Right lobe of liver (tissue), 6 donors: ENCODE measurements around the gene KEL. TPM values are rescaled to one million over a fixed set of nuclear protein-coding genes. Genes with fewer than 3 reads are reported as not detected.

Experiments
- ATAC-seq, 4 donors: fragments of 200-7000 bp; cut with Tn5 transposase; one replicate each; pipeline ENCODE4 v1.9.1; 2020; ENCODE audit warnings: mild to moderate bottlenecking in 4 of 4, moderate library complexity in 4 of 4
- DNase-seq, 3 donors: peaks; one replicate each; pipeline ENCODE4 v3.0.0-alpha.2; 2020
- H3K27ac ChIP-seq, 3 donors: fragments of 200-600 bp; one replicate each; pipeline ENCODE4 v1.8.0; 2022
- H3K27me3 ChIP-seq, 2 donors: fragments of 200-600 bp; one replicate each; pipeline ENCODE4 v1.8.0; 2022
- H3K36me3 ChIP-seq, 4 donors: fragments of 200-600 bp; sonication (generic) in 1 of 4; one replicate each; pipeline versions ENCODE4 v1.5.1 to v1.8.0; 2017 to 2022; ENCODE audit warnings: control low read depth in 1 of 4
- H3K4me1 ChIP-seq, 4 donors: fragments of 200-600 bp; sonication (generic) in 1 of 4; one replicate each; pipeline versions ENCODE4 v1.5.1 to v1.8.0; 2017 to 2022; ENCODE audit warnings: control low read depth in 1 of 4
- H3K4me3 ChIP-seq, 3 donors: fragments of 200-600 bp; one replicate each; pipeline ENCODE4 v1.8.0; 2022
- H3K9me3 ChIP-seq, 4 donors: fragments of 200-600 bp; sonication (generic) in 1 of 4; one replicate each; pipeline versions ENCODE4 v1.5.1 to v1.8.0; 2017 to 2022; ENCODE audit warnings: control low read depth in 1 of 4
- CTCF ChIP-seq, 4 donors: fragments of 200-600 bp in 3 of 4; fragments of 450-650 bp in 1 of 4; IDR thresholded peaks; one replicate each; pipeline versions ENCODE4 v1.5.1 to v1.8.0; 2016 to 2022; ENCODE audit warnings: antibody characterized with exemption in 4 of 4, mild to moderate bottlenecking in 2 of 4
- POLR2A ChIP-seq: fragments of 450-650 bp; IDR thresholded peaks from one replicate; pipeline ENCODE4 v1.6.1; 2017; ENCODE audit warnings: antibody characterized with exemption, mild to moderate bottlenecking
- WGBS: methylation state at CpG from one replicate; pipeline ENCODE4 v1.1.6; 2018; ENCODE audit warnings: low coverage, low lambda C conversion rate; ENCODE audit not compliant: insufficient coverage; ENCODE audit errors: missing lambda C conversion rate; 5-methylcytosine and 5-hydroxymethylcytosine counted together
- intact Hi-C, 2 donors: fragments of 100-400 bp; cut with DNase I; formaldehyde crosslinking; loops; one replicate each; pipeline versions ENCODE4 v1.11.2 to v1.14.1; 2022
- total RNA-seq, 6 experiments: library from RNA; depleted of rRNA in 2 of 6; stranded (reverse); fragments of >200 nt in 2 of 6; fragmentation: NEBNext Ultra II Directional in 3 of 6; extraction: Animal tissue kit (Norgen Biotek cat#: 25700) in 3 of 6; gene quantifications; one replicate each; pipeline versions ENCODE4 v1.1.0 to v1.2.4, GENCODE V29; 2016 to 2023
- donor health status: DM: no; HTN: yes; CAD: no.
- donor health status: DM: no; HTN: no; CAD: no.
- donor health status: DM: no; HTN: no; CAD: no.
- donor health status: DM: no; HTN: yes; CAD: no.
- donor health status: DM: no; HTN: yes; CAD: no.

Gene KEL
- total RNA-seq, 6 experiments from 2014 or later: 0.46 to 2.0 (median 1.4) TPM; not detected in 3

GRCh38 chr7:142964502-142965246 lies 2.5 kb upstream of the KEL start:
- ATAC-seq (no peak), DNase-seq (no peak)
- no peak overlapping the region for H3K4me3 ChIP-seq
- H3K27me3 ChIP-seq: no peaks in the 10 kb centered on the region
- no peak for TF ChIP-seq CTCF (IDR thresholded peaks at IDR 0.05)
- TF ChIP-seq POLR2A: no peak
- no peaks in the 10 kb centered on the region for H3K36me3 ChIP-seq
- no peaks in the 10 kb centered on the region for H3K4me1 ChIP-seq
- WGBS: 75% methylated on average over 6 of the region's 6 CpGs
- H3K27ac ChIP-seq: no peak overlapping the region
- intact Hi-C loops: no loop called here
- no peaks in the 10 kb centered on the region for H3K9me3 ChIP-seq

- Histone ChIP-seq H3K9me3 (no peaks in the 10 kb centered on the region), H3K27me3 (no peaks in the 10 kb centered on the region), H3K36me3 (no peaks in the 10 kb centered on the region), H3K4me1 (no peaks in the 10 kb centered on the region), H3K27ac (no peak overlapping the region), H3K4me3 (no peak overlapping the region)
- no peak for TF ChIP-seq CTCF (IDR thresholded peaks at IDR 0.05)
- 82% methylated on average over 2 of the region's 2 CpGs for WGBS
- ATAC-seq (no peak), DNase-seq (no peak)
- intact Hi-C loops: no loop called here
Observed at GRCh38 chr7:142963993-142964392, 1.8 kb upstream of the KEL start.

- no peaks in the 10 kb centered on the region for H3K9me3 ChIP-seq
- TF ChIP-seq CTCF (IDR thresholded peaks at IDR 0.05) (no peak), POLR2A (no peak)
- WGBS: 10% methylated on average over 1 of the region's 1 CpG
- H3K27ac ChIP-seq: no peak overlapping the region
- intact Hi-C loops: no loop called here
- DNase-seq: no peak
- ATAC-seq: no peak
- no peaks in the 10 kb centered on the region for H3K4me1 ChIP-seq
- H3K36me3 ChIP-seq: no peaks in the 10 kb centered on the region
- no peak overlapping the region for H3K4me3 ChIP-seq
- H3K27me3 ChIP-seq: no peaks in the 10 kb centered on the region
Observed at GRCh38 chr7:142962991-142963390, 828 bp upstream of the KEL start.

- no peak for ATAC-seq
- H3K27me3 ChIP-seq: no peaks in the 10 kb centered on the region
- no peak for DNase-seq
- TF ChIP-seq CTCF (IDR thresholded peaks at IDR 0.05): no peak
- no peak for TF ChIP-seq POLR2A
- H3K4me1 ChIP-seq: no peaks in the 10 kb centered on the region
- intact Hi-C loops: no loop called here
- H3K36me3 ChIP-seq: no peaks in the 10 kb centered on the region
- no peak overlapping the region for H3K27ac ChIP-seq
- H3K4me3 ChIP-seq: no peak overlapping the region
- H3K9me3 ChIP-seq: no peaks in the 10 kb centered on the region
- whole genome bisulfite sequencing: 42% methylated on average over 2 of the region's 4 CpGs
Observed at GRCh38 chr7:142961595-142961972, 579 bp downstream of the KEL start.
